HCT116 (cell line): ENCODE measurements around the gene TRAF3. TPM values are rescaled to one million over a fixed set of nuclear protein-coding genes. Genes with fewer than 3 reads are reported as not detected.

Source experiments
- ATAC-seq: fragments of 200-7000 bp; cut with Tn5 transposase; 2 replicates; pipeline ENCODE4 v1.9.1; 2020; ENCODE audit warnings: mild to moderate bottlenecking, moderate library complexity
- BruUV-seq: library from RNA; stranded (reverse); fragments of 400-500 nt; replicated peaks from 2 replicates; lab custom pipeline; 2021; lab: Mats Ljungman, UMichigan
- CTCF ChIA-PET: fragments of 300-600 bp; sonication (Branson Sonifier 250); formaldehyde crosslinking; loops from one replicate; lab custom pipeline; 2021; ENCODE audit warnings: antibody characterized with exemption; lab: Charles Lee
- POLR2A ChIA-PET: fragments of 300-600, 350-600 bp; sonication (Branson Sonifier 250); formaldehyde crosslinking; loops from one replicate; lab custom pipeline; 2021; ENCODE audit warnings: antibody characterized with exemption; lab: Charles Lee
- RAD21 ChIA-PET, 2 experiments: fragments of 300-600 bp; sonication (Branson Sonifier 250); formaldehyde crosslinking; loops; one replicate each; lab custom pipeline; 2023; ENCODE audit warnings: low total read pairs in 2 of 2; ENCODE audit not compliant: uncharacterized antibody in 2 of 2, unreplicated experiment in 2 of 2, low non-redundant PET in 1 of 2; lab: Charles Lee
- DNase-seq: peaks from one replicate; pipeline ENCODE4 v3.0.0-alpha.2; 2010; ENCODE audit warnings: low read depth, low spot score
- H2AFZ ChIP-seq: fragments of 200-600 bp; shearing (Covaris generic), sonication (generic); 2 replicates; pipeline ENCODE4 v1.6.1; 2017; ENCODE audit warnings: low read depth, mixed run types, mixed read lengths, antibody characterized with exemption, low read length; ENCODE audit not compliant: poor library complexity, severe bottlenecking
- H3K27ac ChIP-seq: 2 replicates; pipeline ENCODE4 v1.5.1; 2012; ENCODE audit warnings: low read depth, low read length
- H3K27me3 ChIP-seq: fragments of 200-600 bp; sonication (generic); 2 replicates; pipeline ENCODE4 v1.6.1; 2016; ENCODE audit warnings: mixed run types, low read length, mixed read lengths; ENCODE audit not compliant: insufficient read depth
- H3K36me3 ChIP-seq, 2 experiments: fragments of 200-500 bp in 1 of 2; fragments of 200-600 bp in 1 of 2; sonication (Bioruptor generic) in 1 of 2; sonication (generic) in 1 of 2; 2 replicates each; pipeline versions ENCODE4 v1.5.1 to v1.6.1; 2014 to 2016; ENCODE audit warnings: low read length in 2 of 2, inconsistent platforms in 1 of 2, mixed read lengths in 1 of 2, mixed run types in 1 of 2; ENCODE audit not compliant: insufficient read depth in 2 of 2, control insufficient read depth in 1 of 2
- H3K4me1 ChIP-seq, 2 experiments: fragments of 200-600 bp in 1 of 2; sonication (generic) in 1 of 2; 2 replicates each; pipeline versions ENCODE4 v1.5.1 to v1.6.1; 2012 to 2017; ENCODE audit warnings: low read length in 2 of 2, inconsistent platforms in 1 of 2, mild to moderate bottlenecking in 1 of 2, mixed read lengths in 1 of 2, mixed run types in 1 of 2, moderate library complexity in 1 of 2; ENCODE audit not compliant: insufficient read depth in 2 of 2, control insufficient read depth in 1 of 2
- H3K4me2 ChIP-seq: fragments of 200-600 bp; sonication (generic); 2 replicates; pipeline ENCODE4 v1.6.1; 2017; ENCODE audit warnings: mixed run types, low read length, mixed read lengths
- H3K4me3 ChIP-seq, 2 experiments: fragments of 200-600 bp in 1 of 2; sonication (generic) in 1 of 2; replicated peaks in 1 of 2; 2 replicates each; pipeline ENCODE4 v1.5.1; 2011 to 2016; ENCODE audit warnings: low read length in 2 of 2, control low read depth in 1 of 2, low read depth in 1 of 2, mild to moderate bottlenecking in 1 of 2, mixed read lengths in 1 of 2, mixed run types in 1 of 2
- H3K79me2 ChIP-seq: fragments of 200-600 bp; sonication (generic); 2 replicates; pipeline ENCODE4 v1.6.1; 2017; ENCODE audit warnings: mild to moderate bottlenecking, mixed run types, low read length, moderate library complexity, mixed read lengths; ENCODE audit not compliant: insufficient read depth
- H3K9ac ChIP-seq: fragments of 200-600 bp; sonication (generic); 2 replicates; pipeline ENCODE4 v1.6.1; 2016; ENCODE audit warnings: low read length, mixed read lengths
- H3K9me2 ChIP-seq: fragments of 200-600 bp; sonication (generic), shearing (Covaris generic); 2 replicates; pipeline ENCODE4 v1.6.1; 2017; ENCODE audit warnings: mixed run types, mild to moderate bottlenecking, moderate library complexity; ENCODE audit not compliant: insufficient read depth
- H3K9me3 ChIP-seq, 2 experiments: fragments of 200-500 bp in 1 of 2; fragments of 200-600 bp in 1 of 2; sonication (Bioruptor generic) in 1 of 2; sonication (generic) in 1 of 2; 2 replicates each; pipeline ENCODE4 v1.6.1; 2014 to 2017; ENCODE audit warnings: low read length in 2 of 2, mixed read lengths in 2 of 2, inconsistent platforms in 1 of 2, low read depth in 1 of 2, mild to moderate bottlenecking in 1 of 2, mixed run types in 1 of 2, moderate library complexity in 1 of 2; ENCODE audit not compliant: control insufficient read depth in 1 of 2, insufficient read depth in 1 of 2
- H4K20me1 ChIP-seq: fragments of 200-600 bp; sonication (generic), shearing (Covaris generic); 2 replicates; pipeline ENCODE4 v1.6.1; 2017; ENCODE audit warnings: mixed run types, mild to moderate bottlenecking, moderate library complexity; ENCODE audit not compliant: insufficient read depth
- CBX3 ChIP-seq: IDR thresholded peaks from 2 replicates; pipeline ENCODE4 v1.6.1; 2012; ENCODE audit warnings: low read depth
- CTCF ChIP-seq, 3 experiments: fragments of 200-600 bp in 1 of 3; sonication (generic) in 1 of 3; IDR thresholded peaks in 2 of 3; conservative IDR thresholded peaks in 1 of 3; 2 replicates each; pipeline ENCODE4 v1.5.1; 2012 to 2017; ENCODE audit warnings: low read depth in 2 of 3, low read length in 2 of 3, antibody characterized with exemption in 1 of 3, borderline replicate concordance in 1 of 3, control low read depth in 1 of 3, mild to moderate bottlenecking in 1 of 3, mixed read lengths in 1 of 3, mixed run types in 1 of 3, moderate library complexity in 1 of 3; ENCODE audit not compliant: insufficient read depth in 1 of 3
- RAD21 ChIP-seq: IDR thresholded peaks from 2 replicates; pipeline ENCODE4 v1.6.1; 2012; ENCODE audit warnings: low read depth, mild to moderate bottlenecking
- TCF7L2 ChIP-seq: IDR thresholded peaks from 2 replicates; pipeline ENCODE4 v1.7.0; 2011; ENCODE audit warnings: borderline replicate concordance, inconsistent platforms; ENCODE audit not compliant: insufficient read depth, insufficient read length; ENCODE audit errors: extremely low read depth
- intact Hi-C: fragments of 100-400 bp; cut with micrococcal nuclease; formaldehyde crosslinking; loops from 2 replicates; pipeline ENCODE4 v1.10.0; 2022
- total RNA-seq: library from RNA; stranded (reverse); gene quantifications from one replicate; pipeline ENCODE4 v1.2.1, GENCODE V29; 2021; ENCODE audit not compliant: unreplicated experiment

The TRAF3 gene
- total RNA-seq, 1 experiment from 2014 or later, result 32.1 TPM

GRCh38 chr14:102774391-102775153, 2.7 kb upstream of the TRAF3 start:
- H3K4me1 ChIP-seq, result peaks cover 17 to 38% of the 10 kb centered on the region in 2 experiments
- no peak overlapping the region for H3K4me3 ChIP-seq
- TF ChIP-seq RAD21 (peak; percentile 76), CBX3 (no peak), TCF7L2 (peak; percentile 91), CTCF (IDR thresholded peaks at IDR 0.05 in 2 of 3, conservative IDR thresholded peaks at IDR 0.05 in 1 of 3; ENCODE audit: borderline replicate concordance in 1 of 3, insufficient read depth in 1 of 3, low read depth in 2 of 3, low read length in 2 of 3) (peak; percentile 64 to 81 (median 66))
- H3K79me2 ChIP-seq, result peaks cover 17% of the 10 kb centered on the region
- H3K27ac ChIP-seq, result no peak overlapping the region
- DNase-seq (no peak), ATAC-seq (peak; percentile 60)
- intact Hi-C loops, result loop anchor here (1.0 to 10.0 kb wide), 2 partner anchors 144 to 250 kb away; no protein-coding TSS in a partner anchor
- no peak overlapping the region for H3K9ac ChIP-seq
- ChIA-PET RAD21 (interaction anchor here in 1 of 2 experiments (0.7 kb wide), 1 partner anchor 46 kb away, joined by 5 read pairs; no protein-coding TSS in a partner anchor), POLR2A (no interaction called here), CTCF (interaction anchor here (0.6 to 0.9 kb wide), 3 partner anchors 10 to 321 kb away, joined by 3 read pairs; no protein-coding TSS in a partner anchor)
- no peak overlapping the region for H3K4me2 ChIP-seq
- no peaks in the 10 kb centered on the region for H3K27me3 ChIP-seq
- H2AFZ ChIP-seq, result peak overlapping the region; percentile 52
- no peaks in the 10 kb centered on the region for H3K9me2 ChIP-seq
- no peaks in the 10 kb centered on the region for H4K20me1 ChIP-seq
- no peaks in the 10 kb centered on the region for H3K36me3 ChIP-seq
- BruUV-seq, result no TSS peak
- H3K9me3 ChIP-seq, result no peaks in the 10 kb centered on the region
